GM03348 (cell line): ENCODE measurements around the gene C1QTNF6.

Experiments used
- DNase-seq: peaks from one replicate; pipeline ENCODE4 v3.0.0; 2012; ENCODE audit warnings: low spot score

The C1QTNF6 gene

GRCh38 chr22:37223965-37224551, 36.0 kb upstream of the C1QTNF6 start:
- DNase-seq, result no peak

- DNase-seq, result no peak
These were observed 34.5 kb upstream of the C1QTNF6 start for GRCh38 chr22:37222440-37222971.

- no peak for DNase-seq
These were observed 33.6 kb upstream of the C1QTNF6 start for GRCh38 chr22:37221424-37222333.

DNA sequence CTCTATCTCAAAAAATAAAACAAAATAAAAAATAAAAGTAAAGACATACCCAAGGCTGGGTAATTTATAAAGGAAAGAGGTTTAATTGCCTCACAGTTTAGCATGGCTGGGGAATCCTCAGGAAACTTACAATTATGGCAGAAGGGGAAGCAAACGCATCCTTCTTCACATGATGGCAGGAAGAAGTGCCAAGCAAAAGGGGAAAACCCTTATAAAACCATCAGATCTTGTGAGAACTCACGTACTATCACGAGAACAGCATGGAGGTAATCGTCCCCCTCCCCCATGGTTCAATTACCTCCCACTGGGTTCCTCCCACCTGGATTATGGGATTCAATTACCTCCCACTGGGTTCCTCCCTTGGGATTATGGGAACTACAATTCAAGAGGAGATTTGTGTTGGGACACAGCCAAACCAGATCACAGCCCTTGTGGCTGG, 32.5 kb upstream of the C1QTNF6 start:
- no peak for DNase-seq

DNA sequence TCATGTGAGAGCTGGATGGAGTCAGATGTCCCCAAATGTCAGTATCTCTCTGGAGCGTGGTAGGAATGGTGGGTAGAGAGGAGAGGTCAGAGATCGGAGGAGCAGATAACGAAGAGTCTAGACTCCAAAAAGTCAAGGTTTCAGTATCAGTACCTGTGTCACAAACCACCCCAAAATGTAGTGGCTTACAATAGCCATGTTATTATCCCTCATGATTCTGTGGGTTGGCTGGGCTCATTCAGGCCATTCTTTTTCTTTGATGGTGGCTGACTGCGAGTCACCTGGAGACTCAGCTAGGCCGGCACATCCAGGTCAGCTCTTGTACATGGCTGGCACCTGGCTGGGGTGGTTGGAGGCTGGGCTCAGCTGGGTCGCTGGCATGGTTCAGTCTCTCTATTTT, 31.5 kb upstream of the C1QTNF6 start:
- DNase-seq, result no peak

DNA sequence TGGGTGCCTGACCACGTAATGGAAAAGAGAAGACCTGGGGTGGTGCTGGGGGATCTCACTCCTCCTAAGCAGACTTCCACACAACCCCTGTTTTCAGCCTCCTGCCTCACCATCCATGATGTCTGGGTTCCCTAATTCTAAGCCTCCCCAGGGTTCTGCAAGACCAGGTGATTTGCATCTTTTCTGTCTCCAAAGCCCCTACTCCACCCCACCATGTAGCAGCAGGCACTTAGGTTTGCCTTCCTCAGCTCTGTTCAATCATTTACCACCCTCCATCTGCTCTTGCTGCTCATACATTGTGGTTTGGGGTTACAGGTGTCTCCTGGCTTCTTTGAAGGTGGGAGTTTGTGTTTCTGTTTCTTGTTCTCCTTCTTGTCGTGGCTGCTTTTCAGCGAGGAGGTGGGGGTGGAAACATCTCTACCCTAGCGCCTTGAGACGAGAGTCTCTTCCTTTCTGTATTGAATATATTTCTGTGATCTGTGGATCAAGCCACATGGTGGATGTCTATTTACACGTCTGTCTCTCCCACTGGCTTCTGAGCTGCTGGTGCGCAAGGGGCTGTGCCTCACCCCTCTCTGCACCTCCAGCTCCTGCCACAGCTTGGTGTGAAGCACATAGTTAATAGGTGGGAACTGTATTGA, 30.8 kb upstream of the C1QTNF6 start:
- no peak for DNase-seq

GRCh38 chr22:37218399-37218770, 30.3 kb upstream of the C1QTNF6 start:
- DNase-seq, result no peak

DNA sequence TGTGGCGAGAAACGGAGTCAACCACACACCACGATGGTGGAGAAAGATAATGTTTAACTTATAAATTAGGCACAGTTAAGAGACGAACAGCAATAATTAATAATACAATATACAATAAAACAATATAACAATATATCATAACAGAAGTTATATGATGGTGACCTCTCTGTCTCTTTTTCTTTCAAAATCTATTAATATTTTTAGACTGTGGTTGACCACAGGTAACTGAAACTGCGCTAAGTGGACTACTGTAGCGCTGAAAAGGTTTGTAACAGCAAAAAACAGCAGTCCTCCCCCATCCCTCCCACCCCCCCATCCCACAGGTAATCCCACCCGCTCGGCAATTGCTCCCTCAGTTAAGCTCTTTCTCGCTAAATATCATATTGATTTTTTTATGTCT, 27.8 kb upstream of the C1QTNF6 start:
- no peak for DNase-seq

DNA sequence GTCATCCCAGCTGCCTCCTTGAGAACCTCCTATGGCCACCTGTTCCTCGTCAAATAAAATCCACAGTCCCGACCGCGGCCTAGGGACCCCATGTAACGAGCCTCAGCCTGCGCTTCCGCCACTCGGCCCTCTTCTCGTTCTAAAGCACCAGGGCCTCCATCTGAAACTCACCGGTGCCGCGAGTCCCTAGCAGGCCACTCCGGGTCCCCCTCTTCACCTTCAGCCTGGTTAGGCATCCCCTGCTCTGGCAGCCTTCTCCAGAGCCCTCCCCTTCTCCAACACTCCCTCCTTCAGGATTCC, 26.6 kb upstream of the C1QTNF6 start:
- no peak for DNase-seq

DNA sequence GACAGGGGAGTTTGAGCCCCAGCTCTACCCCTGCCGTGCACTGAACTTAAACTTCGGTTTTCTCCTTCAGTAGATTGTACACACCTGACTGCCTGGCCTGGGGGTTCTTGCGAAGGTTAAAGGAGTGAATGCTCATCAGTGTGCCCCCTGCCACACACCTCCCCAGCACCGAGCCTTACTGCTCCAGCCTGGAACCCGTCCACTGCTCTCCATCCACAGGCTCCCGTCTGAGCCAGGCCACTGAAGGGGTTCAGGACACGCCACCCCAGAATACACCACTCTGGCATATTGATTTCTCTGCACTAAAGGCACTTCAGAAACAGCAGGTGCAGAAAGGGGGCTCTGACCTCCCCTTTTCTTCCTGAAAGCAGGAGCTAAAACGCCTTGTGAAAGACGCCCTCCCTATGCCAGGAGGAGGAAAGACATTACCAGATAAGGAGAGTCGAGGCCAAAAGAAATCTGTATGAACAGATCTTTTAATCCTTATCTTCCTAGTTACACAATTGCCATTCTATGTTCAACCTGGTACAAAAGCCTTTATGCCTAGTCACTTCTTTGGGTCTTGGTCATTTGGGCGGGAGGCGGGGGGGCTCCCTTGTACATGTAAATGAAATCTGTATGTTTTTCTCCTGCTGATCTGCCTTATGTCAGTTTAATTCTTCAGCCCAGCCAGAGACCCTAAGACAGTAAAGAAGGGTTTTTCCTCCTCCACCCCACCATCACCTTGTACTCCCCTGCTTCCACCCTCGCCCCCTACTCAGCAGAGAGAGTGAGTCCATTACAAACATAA, 26.1 kb upstream of the C1QTNF6 start:
- no peak for DNase-seq

GRCh38 chr22:37213218-37213855, 25.3 kb upstream of the C1QTNF6 start:
- DNase-seq, result no peak

DNA sequence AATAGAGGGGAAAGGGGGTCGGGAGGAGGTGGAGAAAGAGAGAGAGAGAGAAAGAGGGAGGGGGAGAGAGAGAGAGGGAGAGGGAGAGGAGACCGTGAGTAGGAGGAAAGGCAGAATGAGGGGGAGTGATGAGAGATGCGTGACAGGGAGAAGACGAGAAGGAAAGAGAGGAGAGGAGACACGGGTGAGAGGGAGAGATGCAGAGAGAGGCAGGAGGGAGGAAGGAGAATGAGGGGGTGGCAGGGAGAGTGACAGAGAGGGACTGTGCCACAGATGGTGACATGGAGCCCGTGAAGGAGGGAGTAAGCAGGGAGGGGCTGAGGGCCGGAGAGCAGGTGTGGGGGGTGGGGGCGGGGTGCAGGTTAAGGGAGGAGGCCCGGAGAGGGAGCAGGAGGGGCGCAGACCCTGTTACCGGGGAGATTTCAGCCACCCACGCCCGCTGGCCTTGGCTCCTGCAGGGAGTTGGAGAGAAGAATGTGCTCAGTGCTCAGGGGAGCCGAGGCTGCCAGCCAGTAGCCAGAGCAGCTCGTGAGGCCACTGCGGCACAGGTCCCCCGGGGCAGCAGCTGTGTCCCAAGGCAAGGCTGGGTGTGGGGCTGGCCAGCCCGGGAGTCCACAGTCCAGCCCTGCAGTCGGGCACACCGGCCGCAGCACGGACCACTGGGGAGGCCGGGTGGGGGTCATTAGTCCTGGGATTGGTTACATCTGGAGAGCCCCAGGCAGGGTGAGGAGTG, 24.3 kb upstream of the C1QTNF6 start, which contains the start of gene SSTR3:
SSTR3 (minus strand) TSS at position 304 of the 733 bp plus-strand sequence. CDS start 4,674 bp downstream, outside the sequence.
- DNase-seq, result peak; percentile 56

DNA sequence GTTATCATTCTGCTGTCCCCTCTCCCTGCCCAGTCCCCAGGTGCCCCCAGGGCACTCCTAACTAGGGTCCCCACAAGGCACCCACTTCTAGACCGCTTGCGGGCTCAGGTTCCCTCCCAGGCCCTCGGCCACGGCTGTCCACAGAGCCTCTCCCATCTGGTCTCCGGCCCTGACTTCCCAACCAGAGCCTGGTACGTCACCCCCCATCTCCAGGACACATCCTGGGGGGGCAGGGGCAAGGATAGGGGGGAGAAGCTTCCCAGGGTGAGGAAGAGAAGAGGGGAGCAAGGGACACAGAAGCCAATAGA, 23.8 kb upstream of the C1QTNF6 start:
- DNase-seq, result no peak

DNA sequence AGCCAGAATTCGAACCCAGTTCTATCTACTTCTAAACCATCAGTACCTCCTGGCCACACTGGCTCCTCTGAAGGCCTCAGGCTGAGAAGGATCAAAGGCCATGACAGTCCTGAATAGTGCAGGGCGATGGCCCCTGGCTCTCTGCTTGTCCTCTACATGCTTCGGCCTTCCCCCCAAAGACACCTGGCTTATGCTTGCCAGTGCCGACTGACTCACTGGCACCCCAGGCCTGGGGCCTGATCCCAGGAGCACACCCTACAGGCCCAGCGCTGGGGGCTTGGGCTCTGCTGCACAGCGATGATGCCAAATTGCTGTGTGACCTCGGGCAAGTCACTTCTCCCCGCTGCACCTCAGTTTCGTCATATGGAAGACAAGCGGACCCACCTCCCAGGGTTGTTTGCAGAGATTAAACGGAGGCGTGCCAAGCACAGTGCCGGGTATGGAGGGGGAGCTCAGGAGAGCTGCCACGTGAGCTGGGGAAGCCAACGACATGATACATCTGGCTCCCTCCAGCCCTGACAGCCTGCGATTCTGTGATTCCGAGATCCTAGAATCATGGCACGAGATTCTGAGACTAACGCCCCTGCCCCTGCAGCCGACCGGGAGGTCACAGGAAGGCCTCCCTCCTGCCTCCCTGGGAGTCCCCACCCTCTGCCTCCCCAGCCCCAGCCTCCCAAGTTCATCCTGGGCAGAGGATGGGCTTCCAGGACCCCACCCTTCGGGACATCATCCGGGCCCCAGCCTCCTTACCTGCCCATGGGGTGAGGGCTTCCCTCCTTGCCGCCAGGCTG, 23.2 kb upstream of the C1QTNF6 start:
- no peak for DNase-seq

DNA sequence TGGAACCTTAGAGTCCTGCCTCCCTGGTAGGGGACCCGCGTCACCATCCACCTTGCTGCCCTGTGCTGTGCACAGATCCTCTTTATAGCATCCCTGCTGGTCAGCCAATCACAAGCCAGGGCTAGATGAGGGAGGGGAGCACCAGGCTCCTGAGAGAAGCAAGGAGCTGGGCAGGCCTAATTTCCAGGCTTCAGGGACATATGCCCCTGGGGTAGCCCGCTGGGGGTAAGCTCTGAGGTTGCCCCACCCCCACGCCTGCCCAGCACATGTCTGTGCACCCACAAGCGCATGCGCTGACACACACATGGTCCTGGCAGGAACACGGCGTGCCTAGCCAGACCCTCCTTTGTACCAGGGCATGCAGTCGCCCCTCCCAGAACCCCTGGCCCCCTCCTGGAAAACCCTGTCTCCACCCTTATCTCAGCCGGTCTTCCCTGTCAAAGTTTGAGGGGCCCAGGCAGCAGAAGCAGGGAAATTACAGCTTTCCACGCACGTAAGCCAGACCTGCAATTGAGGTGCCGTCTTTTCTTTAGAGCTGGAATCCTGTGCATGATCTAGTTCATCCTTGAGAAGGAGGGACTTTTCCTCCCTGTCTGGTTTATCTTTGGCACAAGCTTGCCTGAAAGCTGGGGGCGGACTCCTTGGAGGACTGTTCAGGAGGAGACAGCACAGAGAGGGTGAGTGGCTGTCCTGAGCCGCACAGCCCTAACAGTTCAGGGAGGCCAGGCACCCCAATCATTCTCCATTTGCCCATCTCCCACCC, 22.2 kb upstream of the C1QTNF6 start:
- DNase-seq, result no peak

- DNase-seq, result no peak
These were observed 21.2 kb upstream of the C1QTNF6 start for GRCh38 chr22:37209140-37209845.

GRCh38 chr22:37208401-37209139, 20.5 kb upstream of the C1QTNF6 start:
- no peak for DNase-seq

DNA sequence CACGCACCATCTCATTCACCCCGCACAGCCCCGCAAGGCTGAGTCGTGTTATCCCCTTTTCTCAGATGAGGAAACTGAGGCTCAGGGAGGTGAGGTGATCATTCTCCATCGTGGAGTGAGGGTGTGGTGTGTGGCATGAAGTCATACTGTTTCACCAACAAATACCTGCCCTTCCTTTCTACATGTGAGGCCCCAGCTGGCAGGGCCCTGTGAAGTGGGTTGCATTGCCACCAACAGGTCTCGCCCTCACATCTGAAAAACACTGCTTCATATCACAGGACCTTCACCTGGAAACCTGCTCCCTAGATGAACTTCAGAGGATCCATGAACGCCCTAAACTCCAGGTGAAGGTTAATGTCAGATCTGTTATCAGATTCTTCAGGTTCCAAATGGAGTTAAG, 19.9 kb upstream of the C1QTNF6 start:
- no peak for DNase-seq
